Measurements from ENCODE around the gene THSD4.

GRCh38 chr15:71344316-71344715 is 229.0 kb downstream of the THSD4 start:
- TF ChIP-seq CTCF (conservative IDR thresholded peaks at IDR 0.05 in 1 of 2, IDR thresholded peaks at IDR 0.05 in 1 of 2; ENCODE audit: low read depth in 1 of 2, low read length in 2 of 2) (no peak), EZH2 (IDR thresholded peaks at IDR 0.05; ENCODE audit: low read length, missing control alignments) (no peak)

All from fibroblast of lung (primary cell).